SK-N-SH treated with all-trans-retinoic acid at 6 μM for 48 hours (cell line): ENCODE measurements around the gene NKX1-2.

ENCODE experiments used
- ARNTL ChIP-seq: fragments of 450-650 bp; formaldehyde crosslinking; IDR thresholded peaks from 2 replicates; pipeline ENCODE4 v1.5.0; 2020; ENCODE audit warnings: low read depth, mild to moderate bottlenecking, moderate library complexity, borderline replicate concordance
- BACH2 ChIP-seq: fragments of 250-450 bp; sonication (Bioruptor Pico); IDR thresholded peaks from 2 replicates; pipeline ENCODE4 v1.9.0; 2021; ENCODE audit warnings: mild to moderate bottlenecking, borderline replicate concordance
- ESRRG ChIP-seq: fragments of 250-450 bp; sonication (Bioruptor Pico); IDR thresholded peaks from 2 replicates; pipeline ENCODE4 v1.6.1; 2021; ENCODE audit warnings: mild to moderate bottlenecking
- SNAI2 ChIP-seq: fragments of 250-450 bp; sonication (Bioruptor Pico); IDR thresholded peaks from 2 replicates; pipeline ENCODE4 v1.5.0; 2020; ENCODE audit warnings: mild to moderate bottlenecking, moderate library complexity
- TOX ChIP-seq: fragments of 250-450 bp; sonication (Bioruptor Pico); IDR thresholded peaks from 2 replicates; pipeline ENCODE4 v1.8.0; 2021; ENCODE audit warnings: mild to moderate bottlenecking, moderate library complexity, borderline replicate concordance
- ZC3H10 ChIP-seq: fragments of 250-450 bp; sonication (Bioruptor Pico); IDR thresholded peaks from 2 replicates; pipeline ENCODE4 v1.5.1; 2021; ENCODE audit warnings: mild to moderate bottlenecking, moderate library complexity
- ZNF8 ChIP-seq: fragments of 450-650 bp; formaldehyde crosslinking; IDR thresholded peaks from 2 replicates; pipeline ENCODE4 v1.5.0; 2020; ENCODE audit warnings: mild to moderate bottlenecking, moderate library complexity
- TF ChIP-seq, protein P1 (sequence below): fragments of 250-450 bp; sonication (Bioruptor Pico); IDR thresholded peaks from 2 replicates; pipeline ENCODE4 v1.5.1; 2020; ENCODE audit warnings: low read depth, mild to moderate bottlenecking, moderate library complexity
- TF ChIP-seq, protein P2 (sequence below): fragments of 250-450 bp; sonication (Bioruptor Pico); IDR thresholded peaks from 2 replicates; pipeline ENCODE4 v1.5.0; 2020; ENCODE audit warnings: mild to moderate bottlenecking, moderate library complexity
- TF ChIP-seq, protein P3 (sequence below): fragments of 250-450 bp; sonication (Bioruptor Pico); IDR thresholded peaks from 2 replicates; pipeline ENCODE4 v1.5.1; 2021; ENCODE audit warnings: mild to moderate bottlenecking, moderate library complexity
- TF ChIP-seq, protein P4 (sequence below): fragments of 250-450 bp; sonication (Bioruptor Pico); IDR thresholded peaks from 2 replicates; pipeline ENCODE4 v1.8.0; 2020; ENCODE audit warnings: mild to moderate bottlenecking, moderate library complexity, borderline replicate concordance
- TF ChIP-seq, protein P5 (sequence below): fragments of 250-450 bp; sonication (Bioruptor Pico); IDR thresholded peaks from 2 replicates; pipeline ENCODE4 v1.8.0; 2021; ENCODE audit warnings: low read depth, mild to moderate bottlenecking, moderate library complexity, borderline replicate concordance

DNA sequence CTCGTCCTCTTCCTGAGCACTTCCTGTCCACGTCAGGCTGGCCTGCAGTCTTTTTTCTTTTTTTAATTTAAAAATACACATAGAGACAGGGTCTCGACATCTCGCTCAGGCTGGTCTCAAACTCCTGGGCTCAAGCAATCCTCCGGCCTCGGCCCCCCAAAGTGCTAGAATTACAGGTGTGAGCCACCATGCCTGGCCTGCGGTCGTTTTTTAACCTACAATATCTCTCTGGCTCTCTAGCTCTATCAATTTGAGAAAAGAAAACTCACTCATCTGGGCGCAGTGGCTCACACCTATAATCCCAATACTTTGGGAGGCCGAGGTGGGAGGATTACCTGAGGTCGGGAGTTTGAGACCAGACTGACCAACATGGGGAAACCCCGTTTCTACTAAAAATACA, 27.1 kb downstream of the NKX1-2 start:
- TF ChIP-seq, protein P1, sequence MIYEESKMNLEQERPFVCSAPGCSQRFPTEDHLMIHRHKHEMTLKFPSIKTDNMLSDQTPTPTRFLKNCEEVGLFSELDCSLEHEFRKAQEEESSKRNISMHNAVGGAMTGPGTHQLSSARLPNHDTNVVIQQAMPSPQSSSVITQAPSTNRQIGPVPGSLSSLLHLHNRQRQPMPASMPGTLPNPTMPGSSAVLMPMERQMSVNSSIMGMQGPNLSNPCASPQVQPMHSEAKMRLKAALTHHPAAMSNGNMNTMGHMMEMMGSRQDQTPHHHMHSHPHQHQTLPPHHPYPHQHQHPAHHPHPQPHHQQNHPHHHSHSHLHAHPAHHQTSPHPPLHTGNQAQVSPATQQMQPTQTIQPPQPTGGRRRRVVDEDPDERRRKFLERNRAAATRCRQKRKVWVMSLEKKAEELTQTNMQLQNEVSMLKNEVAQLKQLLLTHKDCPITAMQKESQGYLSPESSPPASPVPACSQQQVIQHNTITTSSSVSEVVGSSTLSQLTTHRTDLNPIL (CRISPR knock-in tag) = no peak
- TF ChIP-seq SNAI2 = no peak
- TF ChIP-seq ZC3H10 (CRISPR knock-in tag) = no peak
- TF ChIP-seq, protein P2, sequence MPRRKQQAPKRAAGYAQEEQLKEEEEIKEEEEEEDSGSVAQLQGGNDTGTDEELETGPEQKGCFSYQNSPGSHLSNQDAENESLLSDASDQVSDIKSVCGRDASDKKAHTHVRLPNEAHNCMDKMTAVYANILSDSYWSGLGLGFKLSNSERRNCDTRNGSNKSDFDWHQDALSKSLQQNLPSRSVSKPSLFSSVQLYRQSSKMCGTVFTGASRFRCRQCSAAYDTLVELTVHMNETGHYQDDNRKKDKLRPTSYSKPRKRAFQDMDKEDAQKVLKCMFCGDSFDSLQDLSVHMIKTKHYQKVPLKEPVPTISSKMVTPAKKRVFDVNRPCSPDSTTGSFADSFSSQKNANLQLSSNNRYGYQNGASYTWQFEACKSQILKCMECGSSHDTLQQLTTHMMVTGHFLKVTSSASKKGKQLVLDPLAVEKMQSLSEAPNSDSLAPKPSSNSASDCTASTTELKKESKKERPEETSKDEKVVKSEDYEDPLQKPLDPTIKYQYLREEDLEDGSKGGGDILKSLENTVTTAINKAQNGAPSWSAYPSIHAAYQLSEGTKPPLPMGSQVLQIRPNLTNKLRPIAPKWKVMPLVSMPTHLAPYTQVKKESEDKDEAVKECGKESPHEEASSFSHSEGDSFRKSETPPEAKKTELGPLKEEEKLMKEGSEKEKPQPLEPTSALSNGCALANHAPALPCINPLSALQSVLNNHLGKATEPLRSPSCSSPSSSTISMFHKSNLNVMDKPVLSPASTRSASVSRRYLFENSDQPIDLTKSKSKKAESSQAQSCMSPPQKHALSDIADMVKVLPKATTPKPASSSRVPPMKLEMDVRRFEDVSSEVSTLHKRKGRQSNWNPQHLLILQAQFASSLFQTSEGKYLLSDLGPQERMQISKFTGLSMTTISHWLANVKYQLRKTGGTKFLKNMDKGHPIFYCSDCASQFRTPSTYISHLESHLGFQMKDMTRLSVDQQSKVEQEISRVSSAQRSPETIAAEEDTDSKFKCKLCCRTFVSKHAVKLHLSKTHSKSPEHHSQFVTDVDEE (CRISPR knock-in tag) = no peak
- TF ChIP-seq, protein P3, sequence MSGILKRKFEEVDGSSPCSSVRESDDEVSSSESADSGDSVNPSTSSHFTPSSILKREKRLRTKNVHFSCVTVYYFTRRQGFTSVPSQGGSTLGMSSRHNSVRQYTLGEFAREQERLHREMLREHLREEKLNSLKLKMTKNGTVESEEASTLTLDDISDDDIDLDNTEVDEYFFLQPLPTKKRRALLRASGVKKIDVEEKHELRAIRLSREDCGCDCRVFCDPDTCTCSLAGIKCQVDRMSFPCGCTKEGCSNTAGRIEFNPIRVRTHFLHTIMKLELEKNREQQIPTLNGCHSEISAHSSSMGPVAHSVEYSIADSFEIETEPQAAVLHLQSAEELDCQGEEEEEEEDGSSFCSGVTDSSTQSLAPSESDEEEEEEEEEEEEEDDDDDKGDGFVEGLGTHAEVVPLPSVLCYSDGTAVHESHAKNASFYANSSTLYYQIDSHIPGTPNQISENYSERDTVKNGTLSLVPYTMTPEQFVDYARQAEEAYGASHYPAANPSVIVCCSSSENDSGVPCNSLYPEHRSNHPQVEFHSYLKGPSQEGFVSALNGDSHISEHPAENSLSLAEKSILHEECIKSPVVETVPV (CRISPR knock-in tag) = no peak
- TF ChIP-seq, protein P4, sequence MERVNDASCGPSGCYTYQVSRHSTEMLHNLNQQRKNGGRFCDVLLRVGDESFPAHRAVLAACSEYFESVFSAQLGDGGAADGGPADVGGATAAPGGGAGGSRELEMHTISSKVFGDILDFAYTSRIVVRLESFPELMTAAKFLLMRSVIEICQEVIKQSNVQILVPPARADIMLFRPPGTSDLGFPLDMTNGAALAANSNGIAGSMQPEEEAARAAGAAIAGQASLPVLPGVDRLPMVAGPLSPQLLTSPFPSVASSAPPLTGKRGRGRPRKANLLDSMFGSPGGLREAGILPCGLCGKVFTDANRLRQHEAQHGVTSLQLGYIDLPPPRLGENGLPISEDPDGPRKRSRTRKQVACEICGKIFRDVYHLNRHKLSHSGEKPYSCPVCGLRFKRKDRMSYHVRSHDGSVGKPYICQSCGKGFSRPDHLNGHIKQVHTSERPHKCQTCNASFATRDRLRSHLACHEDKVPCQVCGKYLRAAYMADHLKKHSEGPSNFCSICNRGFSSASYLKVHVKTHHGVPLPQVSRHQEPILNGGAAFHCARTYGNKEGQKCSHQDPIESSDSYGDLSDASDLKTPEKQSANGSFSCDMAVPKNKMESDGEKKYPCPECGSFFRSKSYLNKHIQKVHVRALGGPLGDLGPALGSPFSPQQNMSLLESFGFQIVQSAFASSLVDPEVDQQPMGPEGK (CRISPR knock-in tag) = no peak
- no peak for TF ChIP-seq ARNTL (CRISPR knock-in tag)
- no peak for TF ChIP-seq BACH2 (CRISPR knock-in tag)
- no peak for TF ChIP-seq ZNF8 (CRISPR knock-in tag)
- no peak for TF ChIP-seq TOX (CRISPR knock-in tag)
- no peak for TF ChIP-seq ESRRG (CRISPR knock-in tag)
- TF ChIP-seq, protein P5, sequence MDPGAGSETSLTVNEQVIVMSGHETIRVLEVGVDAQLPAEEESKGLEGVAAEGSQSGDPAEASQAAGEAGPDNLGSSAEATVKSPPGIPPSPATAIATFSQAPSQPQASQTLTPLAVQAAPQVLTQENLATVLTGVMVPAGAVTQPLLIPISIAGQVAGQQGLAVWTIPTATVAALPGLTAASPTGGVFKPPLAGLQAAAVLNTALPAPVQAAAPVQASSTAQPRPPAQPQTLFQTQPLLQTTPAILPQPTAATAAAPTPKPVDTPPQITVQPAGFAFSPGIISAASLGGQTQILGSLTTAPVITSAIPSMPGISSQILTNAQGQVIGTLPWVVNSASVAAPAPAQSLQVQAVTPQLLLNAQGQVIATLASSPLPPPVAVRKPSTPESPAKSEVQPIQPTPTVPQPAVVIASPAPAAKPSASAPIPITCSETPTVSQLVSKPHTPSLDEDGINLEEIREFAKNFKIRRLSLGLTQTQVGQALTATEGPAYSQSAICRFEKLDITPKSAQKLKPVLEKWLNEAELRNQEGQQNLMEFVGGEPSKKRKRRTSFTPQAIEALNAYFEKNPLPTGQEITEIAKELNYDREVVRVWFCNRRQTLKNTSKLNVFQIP (CRISPR knock-in tag) = no peak
